ENCODE measurements around the gene CDR2. TPM values are rescaled to one million over a fixed set of nuclear protein-coding genes. Genes with fewer than 3 reads are reported as not detected.

Gene CDR2
- total and polyA plus RNA-seq, 2 of the 13 experiments (the other 11 are each of a cell fraction or from before 2014, with no cell fraction given), result 59.0 to 78.9 TPM

GRCh38 chr16:22369221-22369811 is 5.1 kb downstream of the CDR2 start (continued):
- TF ChIP-seq NFAT5 (CRISPR knock-in tag; IDR thresholded peaks at IDR 0.05) (no peak), HMG20A (CRISPR knock-in tag; IDR thresholded peaks at IDR 0.05; ENCODE audit: borderline replicate concordance) (0 out of 2 replicates have a peak, but pooled peaks have one; percentile 10), SIN3A (IDR thresholded peaks at IDR 0.05; ENCODE audit: borderline replicate concordance, low read depth, low read length) (0 out of 2 replicates have a peak, but pooled peaks have one; percentile 40), CREB1 (IDR thresholded peaks at IDR 0.05) (peak; percentile 37; the same call in 1 of the 2 replicates), CREB1 (CRISPR knock-in tag; IDR thresholded peaks at IDR 0.05) (peak; percentile 93), TFAP4 (IDR thresholded peaks at IDR 0.05; ENCODE audit: borderline replicate concordance, low read depth) (peak; percentile 86; the same call in 1 of the 2 replicates), CEBPB (IDR thresholded peaks at IDR 0.05; ENCODE audit: borderline replicate concordance, low read depth, low read length) (peak; percentile 11; the same call in 1 of the 2 replicates), EP300 (IDR thresholded peaks at IDR 0.05; ENCODE audit: low read depth in 2 of 2, low read length in 2 of 2) (peak in 1 of 2 experiments; percentile 63; a peak in 1 of 4 replicates), EP300 (CRISPR knock-in tag; IDR thresholded peaks at IDR 0.05; ENCODE audit: borderline replicate concordance) (no peak), HNF1B (CRISPR knock-in tag; IDR thresholded peaks at IDR 0.05) (no peak), ISL2 (CRISPR knock-in tag; IDR thresholded peaks at IDR 0.05) (peak; percentile 33; the same call in 1 of the 2 replicates), AHDC1 (CRISPR knock-in tag; IDR thresholded peaks at IDR 0.05; ENCODE audit: borderline replicate concordance) (peak; percentile 76; the same call in 1 of the 2 replicates), ZNF34 (CRISPR knock-in tag; IDR thresholded peaks at IDR 0.05; ENCODE audit: borderline replicate concordance) (0 out of 2 replicates have a peak, but pooled peaks have one; percentile 2), SOX6 (IDR thresholded peaks at IDR 0.05) (no peak), SOX6 (CRISPR knock-in tag; IDR thresholded peaks at IDR 0.05) (peak; percentile 43; the same call in 1 of the 2 replicates), ZNF614 (CRISPR knock-in tag; IDR thresholded peaks at IDR 0.05; ENCODE audit: borderline replicate concordance) (0 out of 2 replicates have a peak, but pooled peaks have one; percentile 59)

Data from HepG2 (cell line).